PC-9 (cell line): ENCODE results near the gene ARID3B.

Source experiments
- CTCF ChIP-seq: fragments of 200-600 bp; sonication (generic); conservative IDR thresholded peaks from 2 replicates; pipeline ENCODE4 v1.6.1; 2017; ENCODE audit warnings: mixed run types, antibody characterized with exemption, mild to moderate bottlenecking, moderate library complexity
- EZH2 ChIP-seq: fragments of 200-600 bp; sonication (generic); IDR thresholded peaks from 2 replicates; pipeline ENCODE4 v1.8.0; 2017; ENCODE audit warnings: antibody characterized with exemption, low read depth

GRCh38 chr15:74626752-74627692 is 86.0 kb downstream of the ARID3B start:
- TF ChIP-seq CTCF (no peak), EZH2 (no peak)
